ENCODE measurements around the gene APOBEC4. TPM values are rescaled to one million over a fixed set of nuclear protein-coding genes. Genes with fewer than 3 reads are reported as not detected.

Gene APOBEC4
- total and polyA plus RNA-seq, 9 of the 15 experiments (the other 6 are each of a cell fraction or from before 2014, with no cell fraction given), result not detected

GRCh38 chr1:183635606-183636333 lies 17.3 kb downstream of the APOBEC4 start, which contains the start of gene ARPC5 (continued):
- TF ChIP-seq ATF6 (CRISPR knock-in tag; IDR thresholded peaks at IDR 0.05), result peak; percentile 82; the same call in 1 of the 2 replicates
- peak; percentile 64; the same call in 1 of the 2 replicates for TF ChIP-seq NR2C2 (CRISPR knock-in tag; IDR thresholded peaks at IDR 0.05)
- peak; percentile 79 for TF ChIP-seq NR2C2 (tag; IDR thresholded peaks at IDR 0.05)
- TF ChIP-seq JUN (IDR thresholded peaks at IDR 0.05; ENCODE audit: borderline replicate concordance, low read depth, low read length), result peak; percentile 4; the same call in 1 of the 2 replicates
- TF ChIP-seq JUN (CRISPR knock-in tag; IDR thresholded peaks at IDR 0.05; ENCODE audit: borderline replicate concordance), result no peak
- TF ChIP-seq BCLAF1 (IDR thresholded peaks at IDR 0.05; ENCODE audit: borderline replicate concordance in 1 of 2, control insufficient read depth in 1 of 2, low read depth in 2 of 2, low read length in 1 of 2), result 0 out of 4 replicates have a peak, but pooled peaks of 1 of the 2 experiments have one; percentile 34
- 0 out of 2 replicates have a peak, but pooled peaks have one; percentile 31 for TF ChIP-seq NBN (IDR thresholded peaks at IDR 0.05; ENCODE audit: low read depth)
- no peak for TF ChIP-seq ZNF609 (CRISPR knock-in tag; IDR thresholded peaks at IDR 0.05; ENCODE audit: borderline replicate concordance)
- peak; percentile 77 for TF ChIP-seq PHF20 (IDR thresholded peaks at IDR 0.05; ENCODE audit: partially characterized antibody)
- TF ChIP-seq ARID1B (IDR thresholded peaks at IDR 0.05), result peak; percentile 16; the same call in 1 of the 2 replicates
- TF ChIP-seq ELF4 (CRISPR knock-in tag; IDR thresholded peaks at IDR 0.05), result peak; percentile 88
- peak; percentile 56; the same call in 1 of the 2 replicates for TF ChIP-seq MAX (CRISPR knock-in tag; IDR thresholded peaks at IDR 0.05)
- peak; percentile 18; the same call in 1 of the 2 replicates for TF ChIP-seq CREB1 (IDR thresholded peaks at IDR 0.05)
- peak; percentile 35; the same call in 1 of the 2 replicates for TF ChIP-seq CREB1 (CRISPR knock-in tag; IDR thresholded peaks at IDR 0.05)
- TF ChIP-seq SP1 (CRISPR knock-in tag; IDR thresholded peaks at IDR 0.05), result peak; percentile 78
